GM12864 (cell line): ENCODE measurements around the gene MCTP2.

Experiments
- DNase-seq: peaks from one replicate; pipeline ENCODE4 v3.0.0-alpha.2; 2011; ENCODE audit warnings: low read depth
- H3K4me3 ChIP-seq: 2 replicates; pipeline ENCODE4 v1.5.1; 2011; ENCODE audit warnings: mild to moderate bottlenecking, low read depth, low read length, control low read depth
- CTCF ChIP-seq: IDR thresholded peaks from 2 replicates; pipeline ENCODE4 v1.5.1; 2011; ENCODE audit warnings: low read depth, mild to moderate bottlenecking, moderate library complexity, low read length, control low read depth, inconsistent platforms; ENCODE audit errors: missing control alignments

MCTP2 gene

DNA sequence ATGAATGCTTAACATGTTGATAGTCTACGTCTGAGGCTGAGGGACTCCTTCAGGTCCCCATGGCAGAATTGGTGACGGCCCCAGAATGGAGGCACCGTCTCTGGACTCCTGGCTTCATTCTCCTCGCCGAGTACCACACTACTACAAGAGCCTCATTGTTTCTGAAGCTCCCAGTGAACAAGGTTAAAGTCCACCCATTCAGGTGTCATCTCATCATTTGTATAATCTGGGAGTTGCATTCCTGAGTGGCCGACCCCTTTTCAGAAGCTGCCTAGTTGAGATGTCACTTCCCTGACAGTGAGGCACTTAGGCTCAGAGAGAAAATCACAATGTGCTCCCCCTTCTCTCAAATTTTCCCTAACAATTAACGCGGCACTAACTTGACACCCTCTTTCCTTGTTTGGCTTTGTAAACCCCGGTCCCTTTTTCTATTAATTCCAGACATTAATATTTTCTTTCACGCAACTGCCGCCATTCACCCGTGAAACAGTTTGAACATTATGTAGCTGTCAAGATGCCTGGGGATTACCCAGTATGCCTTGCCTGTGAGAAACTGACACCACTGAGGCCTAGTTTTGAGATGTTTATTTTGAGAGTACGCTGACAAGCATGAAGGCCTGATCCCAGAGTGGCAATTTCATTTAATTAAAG lies 105.6 kb downstream of the MCTP2 start:
- TF ChIP-seq CTCF = no peak
- no peak overlapping the region for H3K4me3 ChIP-seq
- DNase-seq = no peak

DNA sequence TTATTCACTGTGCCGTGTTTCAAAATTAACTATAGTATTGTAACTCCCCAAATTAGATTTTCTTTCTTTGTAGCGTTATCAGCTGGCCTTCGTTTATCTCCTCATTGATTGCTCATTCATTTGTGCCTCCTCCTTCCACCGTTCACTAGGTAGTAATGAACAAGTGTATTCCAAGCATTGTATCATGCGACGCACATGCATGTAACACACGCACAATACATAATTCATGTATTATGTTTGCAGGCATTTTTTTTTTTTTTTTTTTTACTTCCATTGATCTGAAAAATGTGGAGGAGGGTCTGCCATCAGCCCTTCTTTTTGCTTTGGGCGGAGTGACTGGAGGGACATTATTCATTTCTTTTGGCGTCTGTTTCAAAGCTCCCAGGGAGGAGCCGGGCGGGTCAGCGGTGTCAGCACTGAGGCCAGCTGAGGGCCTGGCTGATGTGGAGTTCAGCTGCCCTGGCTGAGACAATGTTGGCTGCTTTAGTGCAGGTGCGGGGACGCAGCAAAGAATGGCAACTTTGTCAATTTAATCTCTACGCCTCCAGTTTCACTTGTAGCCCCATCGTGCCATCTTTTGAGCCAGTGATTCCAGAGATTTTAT lies 107.0 kb downstream of the MCTP2 start:
- no peak overlapping the region for H3K4me3 ChIP-seq
- TF ChIP-seq CTCF = no peak
- no peak for DNase-seq

DNA sequence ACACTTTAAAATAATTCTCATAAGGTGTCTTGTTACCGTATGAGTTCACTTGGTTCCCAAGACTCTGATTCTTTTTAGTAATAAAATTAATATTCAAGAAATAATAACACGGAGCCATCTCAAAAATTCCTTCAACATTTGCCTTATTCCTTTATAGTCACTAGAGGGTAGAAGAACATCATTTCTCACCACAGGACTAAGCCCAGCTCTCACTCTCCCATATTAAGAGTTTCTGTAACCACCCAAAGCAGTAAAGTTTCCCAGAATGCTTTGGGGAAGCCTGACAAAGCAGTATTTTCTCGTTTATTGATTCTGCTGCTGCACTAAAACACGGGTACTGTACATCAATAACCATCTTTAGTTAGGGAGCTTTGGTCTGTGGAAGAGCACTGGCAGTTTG lies 114.9 kb downstream of the MCTP2 start:
- no peak overlapping the region for H3K4me3 ChIP-seq
- no peak for TF ChIP-seq CTCF
- DNase-seq = no peak

DNA sequence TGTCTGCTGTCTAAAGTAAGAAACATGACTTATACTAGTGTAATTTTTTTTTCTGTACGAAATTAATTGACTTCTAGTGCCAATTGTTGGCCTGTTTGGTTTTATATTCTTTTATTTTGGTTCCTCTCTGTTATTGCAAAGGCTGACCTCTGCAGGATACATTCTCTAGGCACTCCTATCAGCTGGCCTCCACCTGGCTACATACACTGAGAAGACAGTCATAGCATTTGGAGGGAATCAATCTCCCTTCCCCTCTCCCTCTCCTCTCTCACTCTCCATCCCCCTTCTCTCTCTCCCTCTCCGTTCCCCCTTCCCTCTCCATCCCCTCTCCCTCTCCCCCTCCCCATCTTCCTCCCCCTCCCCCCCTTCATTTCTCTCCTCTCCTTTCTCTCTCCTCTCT lies 116.7 kb downstream of the MCTP2 start:
- no peak overlapping the region for H3K4me3 ChIP-seq
- DNase-seq = no peak
- TF ChIP-seq CTCF = no peak

- no peak for DNase-seq
- no peak overlapping the region for H3K4me3 ChIP-seq
- no peak for TF ChIP-seq CTCF
Measured at GRCh38 chr15:94351031-94351535, 119.7 kb downstream of the MCTP2 start.

- no peak for DNase-seq
- H3K4me3 ChIP-seq = no peak overlapping the region
- TF ChIP-seq CTCF = no peak
Measured at GRCh38 chr15:94352636-94353487, 121.5 kb downstream of the MCTP2 start.
